Rectal smooth muscle tissue (tissue), 1 donor: ENCODE measurements around the gene PTPRG.

Source experiments
- H3K27ac ChIP-seq: one replicate; pipeline ENCODE4 v1.7.0; 2013; ENCODE audit warnings: low read depth, low read length, inconsistent platforms
- H3K27me3 ChIP-seq: one replicate; pipeline ENCODE4 v1.7.0; 2013; ENCODE audit warnings: low read length; ENCODE audit not compliant: control insufficient read depth, insufficient read depth
- H3K36me3 ChIP-seq: one replicate; pipeline ENCODE4 v1.7.0; 2013; ENCODE audit warnings: low read length; ENCODE audit not compliant: control insufficient read depth, insufficient read depth
- H3K4me1 ChIP-seq: one replicate; pipeline ENCODE4 v1.7.0; 2013; ENCODE audit warnings: low read length; ENCODE audit not compliant: control insufficient read depth, insufficient read depth
- H3K4me3 ChIP-seq: one replicate; pipeline ENCODE4 v1.7.0; 2013; ENCODE audit warnings: low read length
- H3K9ac ChIP-seq: one replicate; pipeline ENCODE4 v1.7.0; 2013; ENCODE audit warnings: low read length

Gene PTPRG

DNA sequence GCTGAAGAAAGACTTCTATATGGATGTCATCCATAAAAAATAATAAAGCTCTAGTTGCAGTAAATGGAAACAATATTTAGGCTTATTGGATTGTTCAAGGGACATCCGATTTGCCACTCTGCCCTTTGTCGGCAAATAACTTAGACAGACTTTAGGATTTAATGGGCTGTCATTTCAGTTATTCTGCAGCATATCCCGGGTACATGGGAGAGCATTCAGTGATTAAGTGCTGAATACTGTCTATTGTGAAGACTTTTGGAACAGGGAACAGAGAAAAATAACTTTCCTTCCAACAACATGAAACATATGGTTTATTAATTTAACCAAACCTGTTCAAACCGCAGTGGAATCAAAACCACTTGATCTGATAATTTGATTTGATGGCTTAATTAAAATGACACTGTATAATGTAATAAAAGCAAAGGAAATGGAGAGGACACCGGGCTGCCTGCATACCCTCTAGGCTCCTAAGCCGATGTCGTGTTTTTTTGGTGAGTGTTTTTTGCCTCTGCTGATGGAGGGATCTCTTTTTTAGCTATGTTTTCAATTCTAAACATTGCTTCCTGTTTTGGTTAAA, 612.7 kb downstream of the PTPRG start:
- H3K4me3 ChIP-seq: no peak overlapping the region
- no peaks in the 10 kb centered on the region for H3K4me1 ChIP-seq
- H3K27me3 ChIP-seq: no peaks in the 10 kb centered on the region
- H3K27ac ChIP-seq: no peak overlapping the region
- H3K9ac ChIP-seq: no peak overlapping the region
- no peaks in the 10 kb centered on the region for H3K36me3 ChIP-seq

DNA sequence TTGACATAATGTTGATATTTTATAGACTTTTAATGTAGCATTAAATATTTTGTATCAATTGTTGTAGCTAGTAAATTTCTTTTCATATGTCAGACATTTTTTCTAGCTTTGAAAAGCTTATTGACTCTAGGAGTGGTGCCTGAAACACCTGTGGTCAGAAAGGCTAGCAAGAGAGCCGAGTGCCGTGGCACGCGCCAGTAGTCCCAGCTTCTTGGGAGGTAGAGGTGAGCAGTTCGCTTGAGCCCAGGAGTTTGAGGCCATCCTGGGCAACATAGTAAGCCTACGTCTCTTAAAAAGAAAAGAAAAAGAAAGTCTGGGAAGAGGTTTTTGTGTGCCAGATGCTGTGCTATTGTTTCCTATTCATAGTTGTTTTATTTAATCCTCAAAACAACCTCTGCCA, 613.8 kb downstream of the PTPRG start:
- H3K36me3 ChIP-seq: no peaks in the 10 kb centered on the region
- no peak overlapping the region for H3K4me3 ChIP-seq
- no peaks in the 10 kb centered on the region for H3K4me1 ChIP-seq
- no peak overlapping the region for H3K9ac ChIP-seq
- H3K27ac ChIP-seq: no peak overlapping the region
- no peaks in the 10 kb centered on the region for H3K27me3 ChIP-seq

DNA sequence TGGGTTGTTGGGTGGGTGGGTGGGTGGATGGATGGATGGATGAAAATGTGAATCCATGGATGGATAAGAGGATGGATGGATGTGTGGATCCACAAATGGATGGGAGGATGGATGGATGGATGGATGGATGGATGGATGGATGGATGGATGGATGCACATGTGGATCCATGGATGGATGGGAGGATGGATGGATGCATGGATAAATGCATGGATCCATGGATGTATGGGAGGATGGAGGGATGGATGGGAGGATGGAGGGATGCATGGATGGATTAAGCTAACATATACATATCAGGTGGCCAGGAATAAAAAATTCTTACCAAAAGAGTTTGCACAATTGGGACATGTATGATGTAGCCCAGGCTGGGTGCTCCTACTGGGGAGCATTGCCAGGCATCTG, 616.7 kb downstream of the PTPRG start:
- Histone ChIP-seq H3K4me3 (no peak overlapping the region), H3K36me3 (no peaks in the 10 kb centered on the region), H3K9ac (no peak overlapping the region), H3K27ac (no peak overlapping the region), H3K4me1 (no peaks in the 10 kb centered on the region), H3K27me3 (no peaks in the 10 kb centered on the region)

DNA sequence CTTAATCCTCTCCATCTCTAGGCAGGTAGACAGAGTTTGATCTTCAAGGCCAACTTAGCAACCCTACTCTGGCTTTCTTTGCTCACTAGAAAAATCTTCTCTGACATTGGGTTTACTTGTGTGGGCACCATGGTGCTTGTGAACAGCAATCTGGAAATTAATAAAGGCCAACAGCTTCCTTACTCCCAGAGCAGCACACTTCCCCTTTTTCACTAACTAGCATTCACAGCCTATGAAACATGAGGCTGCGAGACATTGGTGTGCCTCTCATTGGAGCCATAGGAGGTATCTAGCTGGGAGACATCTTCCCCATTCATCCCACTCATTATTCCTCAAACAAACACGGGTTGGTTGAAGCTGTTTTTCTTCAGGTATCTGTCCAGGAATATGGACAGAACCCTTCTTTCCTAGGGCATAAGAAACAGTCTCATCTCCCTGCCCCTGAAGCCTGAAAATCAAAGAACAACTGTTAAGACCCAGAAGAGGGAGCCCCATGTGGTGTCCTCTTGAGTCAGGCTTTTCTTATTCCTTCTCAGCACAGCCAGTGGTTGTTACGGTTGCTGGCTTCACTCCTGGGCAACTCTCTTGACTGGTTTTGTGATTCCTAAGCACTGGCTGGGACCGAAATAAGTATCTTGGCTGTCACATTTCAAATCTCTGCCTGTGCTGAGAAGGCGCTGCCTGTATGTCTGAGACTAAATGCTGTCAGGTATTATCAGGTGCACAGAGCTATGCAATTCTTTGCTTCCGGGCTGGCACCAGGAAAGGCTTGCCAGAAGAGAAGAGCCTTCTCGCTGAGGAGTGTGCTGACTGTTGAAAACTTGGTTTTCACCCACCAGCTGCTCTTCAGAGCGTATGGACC, 617.6 kb downstream of the PTPRG start:
- Histone ChIP-seq H3K4me1 (no peaks in the 10 kb centered on the region), H3K36me3 (no peaks in the 10 kb centered on the region), H3K27me3 (no peaks in the 10 kb centered on the region), H3K4me3 (no peak overlapping the region), H3K27ac (no peak overlapping the region), H3K9ac (no peak overlapping the region)

DNA sequence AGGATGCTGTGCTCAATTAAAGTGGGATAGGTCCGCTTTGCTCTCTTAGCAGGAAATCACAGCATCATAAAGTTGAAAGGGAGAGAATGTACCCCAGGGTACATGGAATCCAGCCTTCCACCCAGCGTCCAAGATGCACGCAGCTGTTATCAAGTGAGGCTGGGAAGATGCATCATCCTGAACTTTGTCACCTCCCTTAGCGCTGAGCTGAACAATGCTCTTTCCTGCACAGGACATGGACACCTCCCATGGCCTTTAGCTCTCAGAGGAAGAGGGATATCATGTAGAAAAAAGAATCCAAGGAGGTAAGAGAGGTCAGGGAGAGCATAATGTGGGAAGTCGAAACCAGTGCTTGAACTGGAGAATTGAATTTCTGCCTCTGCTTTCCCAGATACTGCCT, 619.1 kb downstream of the PTPRG start:
- no peaks in the 10 kb centered on the region for H3K27me3 ChIP-seq
- H3K4me3 ChIP-seq: no peak overlapping the region
- no peaks in the 10 kb centered on the region for H3K36me3 ChIP-seq
- no peak overlapping the region for H3K27ac ChIP-seq
- H3K9ac ChIP-seq: no peak overlapping the region
- no peaks in the 10 kb centered on the region for H3K4me1 ChIP-seq

DNA sequence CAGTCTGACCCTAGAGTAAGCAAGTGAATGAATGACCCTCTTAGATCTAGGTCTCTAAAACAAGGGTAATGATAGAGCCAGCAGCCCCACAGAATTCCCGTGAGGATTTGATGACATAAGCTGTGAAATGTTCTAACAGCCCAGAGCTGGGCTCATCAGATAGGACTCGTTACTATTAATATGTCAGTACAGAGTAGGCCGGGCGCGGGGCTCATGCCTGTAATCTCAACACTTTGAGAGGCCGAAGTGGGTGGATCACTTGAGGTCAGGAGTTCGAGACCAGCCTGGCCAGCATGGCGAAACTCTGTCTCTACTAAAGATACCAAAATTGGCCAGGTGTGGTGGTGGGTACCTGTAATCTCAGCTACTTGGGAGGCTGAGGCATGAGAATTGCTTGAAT, 621.7 kb downstream of the PTPRG start:
- H3K36me3 ChIP-seq: no peaks in the 10 kb centered on the region
- H3K9ac ChIP-seq: no peak overlapping the region
- H3K27ac ChIP-seq: no peak overlapping the region
- H3K4me1 ChIP-seq: no peaks in the 10 kb centered on the region
- H3K4me3 ChIP-seq: no peak overlapping the region
- H3K27me3 ChIP-seq: no peaks in the 10 kb centered on the region

DNA sequence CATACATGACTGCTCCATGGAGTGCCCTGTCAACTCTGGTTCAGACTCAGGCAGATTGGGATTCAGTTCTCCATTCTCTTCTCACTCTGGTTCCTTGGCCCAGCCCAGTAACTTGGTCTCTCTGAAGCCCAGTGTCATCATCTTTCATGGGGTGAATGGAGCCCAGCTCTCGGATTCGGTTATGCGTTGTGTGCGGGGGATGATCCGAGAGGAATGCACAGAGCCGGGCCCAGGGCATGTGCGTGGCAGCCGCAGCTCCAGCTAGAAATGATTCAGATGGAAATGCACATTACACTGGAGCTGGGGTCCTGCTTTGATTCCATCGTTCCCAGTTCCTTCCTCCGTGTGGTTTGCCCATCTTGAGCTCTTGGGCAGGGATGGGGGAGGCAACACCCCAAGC, 622.6 kb downstream of the PTPRG start:
- Histone ChIP-seq H3K4me1 (peaks cover 2% of the 10 kb centered on the region), H3K4me3 (no peak overlapping the region), H3K27ac (no peak overlapping the region)

DNA sequence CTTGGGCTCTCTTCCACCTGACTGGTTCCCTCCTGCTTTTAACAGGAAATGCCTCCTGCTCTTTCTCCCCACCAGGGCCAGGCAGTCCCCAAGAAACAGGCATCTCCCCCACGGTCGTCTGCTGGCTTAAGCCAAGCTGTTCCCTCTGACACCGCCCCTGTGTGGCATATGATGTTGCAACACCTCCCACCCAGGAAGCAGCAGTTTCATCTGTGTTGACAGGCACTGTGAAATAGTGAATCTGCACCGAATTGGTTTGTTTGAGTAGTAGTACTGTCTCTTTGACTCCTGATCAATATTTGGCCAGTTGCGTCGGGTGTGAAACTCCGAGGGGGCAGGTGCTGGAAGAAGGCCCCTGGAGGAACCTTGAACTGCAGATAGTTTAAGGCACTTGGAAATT, 623.2 kb downstream of the PTPRG start:
- Histone ChIP-seq H3K27me3 (no peaks in the 10 kb centered on the region), H3K27ac (no peak overlapping the region), H3K36me3 (no peaks in the 10 kb centered on the region), H3K9ac (no peak overlapping the region), H3K4me3 (no peak overlapping the region), H3K4me1 (peaks cover 2% of the 10 kb centered on the region)

More for the DNA sequence above, 622.6 kb downstream of the PTPRG start:
- no peaks in the 10 kb centered on the region for H3K36me3 ChIP-seq
- no peak overlapping the region for H3K9ac ChIP-seq
- H3K27me3 ChIP-seq: no peaks in the 10 kb centered on the region

DNA sequence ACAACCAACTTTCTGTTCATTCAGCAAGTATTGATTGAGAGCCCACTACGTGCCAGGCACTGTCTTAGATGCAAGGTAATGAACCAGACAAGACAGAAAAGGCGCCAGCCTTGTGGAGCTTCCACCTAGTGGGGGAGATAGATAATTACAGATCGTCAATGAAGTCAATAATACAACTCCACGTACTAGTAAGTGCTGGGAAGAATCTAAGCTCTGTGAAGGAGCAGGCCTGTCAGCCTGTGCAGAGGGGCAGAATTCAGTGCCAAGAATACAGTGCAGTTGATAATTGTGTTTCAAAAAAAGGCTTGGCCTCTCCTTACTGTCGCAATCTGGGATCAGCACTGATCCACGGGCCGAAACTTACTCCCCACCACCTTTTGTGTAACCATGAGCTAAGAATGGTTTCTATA, 625.7 kb downstream of the PTPRG start:
- H3K36me3 ChIP-seq: no peaks in the 10 kb centered on the region
- peaks cover 2% of the 10 kb centered on the region for H3K4me1 ChIP-seq
- H3K4me3 ChIP-seq: no peak overlapping the region
- no peak overlapping the region for H3K27ac ChIP-seq
- no peak overlapping the region for H3K9ac ChIP-seq
- H3K27me3 ChIP-seq: no peaks in the 10 kb centered on the region

DNA sequence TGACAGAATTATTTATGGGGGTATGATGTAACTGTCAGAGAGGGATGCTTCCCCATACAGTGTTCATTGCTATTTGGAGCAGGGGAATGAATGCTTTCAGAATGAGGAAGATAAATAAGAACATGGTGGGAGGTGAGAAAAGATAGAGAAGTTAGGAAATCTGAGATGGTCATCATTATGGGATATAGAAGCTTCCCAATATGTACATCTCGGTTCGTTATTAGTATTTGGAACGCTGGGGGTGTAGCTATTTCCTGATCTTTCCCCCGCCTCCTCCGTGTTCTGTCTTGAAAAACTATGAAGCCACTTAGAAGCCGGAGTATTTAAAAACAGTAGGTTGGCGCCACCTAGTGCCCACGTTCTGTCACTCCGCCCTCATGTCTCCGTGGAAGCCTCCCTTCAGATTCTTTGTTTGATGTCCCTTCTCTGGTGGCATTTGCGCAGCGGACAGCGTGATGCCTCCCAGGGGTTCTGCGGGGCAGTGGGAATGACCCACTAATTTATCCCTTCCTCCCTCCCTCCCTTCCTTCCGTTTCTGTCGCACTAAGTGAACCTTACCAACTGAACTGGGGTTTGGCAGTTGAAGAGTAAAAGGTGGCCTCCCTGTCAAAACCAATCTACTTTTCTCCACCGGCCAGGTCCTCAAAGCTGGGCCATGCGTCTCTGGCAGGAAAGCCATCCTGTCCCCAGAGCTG, 627.5 kb downstream of the PTPRG start:
- Histone ChIP-seq H3K27ac (no peak overlapping the region), H3K4me3 (peak overlapping the region; percentile 17), H3K9ac (no peak overlapping the region), H3K4me1 (peaks cover 2% of the 10 kb centered on the region), H3K27me3 (no peaks in the 10 kb centered on the region), H3K36me3 (no peaks in the 10 kb centered on the region)

DNA sequence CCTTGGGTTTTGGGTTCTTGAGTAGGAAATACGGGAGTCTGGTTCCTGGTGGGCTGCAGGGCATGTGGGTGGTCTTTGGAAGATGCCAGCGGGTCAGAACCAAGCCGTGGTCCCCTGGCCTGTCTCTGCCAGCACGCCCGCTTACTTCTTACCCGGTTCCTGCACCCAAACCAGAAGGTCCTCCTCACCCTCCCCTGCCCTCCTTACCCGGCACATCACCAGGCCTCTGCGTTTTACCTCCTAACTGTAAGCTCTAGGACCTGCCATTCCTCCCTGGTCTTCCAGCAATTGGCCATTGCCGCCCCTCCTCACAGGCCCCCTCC, 628.0 kb downstream of the PTPRG start:
- Histone ChIP-seq H3K27ac (no peak overlapping the region), H3K9ac (no peak overlapping the region), H3K36me3 (no peaks in the 10 kb centered on the region), H3K4me3 (no peak overlapping the region), H3K4me1 (peaks cover 2% of the 10 kb centered on the region), H3K27me3 (no peaks in the 10 kb centered on the region)

DNA sequence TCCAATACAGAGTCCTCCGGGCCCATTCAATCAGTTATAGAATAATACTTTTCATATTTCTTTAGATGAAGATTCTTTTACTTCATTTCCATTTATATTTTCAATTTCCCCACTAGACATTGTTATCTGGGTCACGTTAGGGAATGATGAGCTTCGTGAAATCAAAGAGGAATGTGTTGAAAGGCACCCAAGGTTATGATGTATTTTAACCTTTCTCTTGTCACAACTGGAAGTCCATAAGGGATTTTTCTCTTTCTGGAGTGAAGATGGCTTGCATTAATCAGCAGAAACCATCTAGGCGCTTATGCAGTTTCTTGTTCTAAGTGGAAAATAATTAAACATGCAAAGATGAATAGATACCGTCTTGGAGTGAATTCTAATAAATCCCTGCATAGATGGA, 631.5 kb downstream of the PTPRG start:
- H3K4me1 ChIP-seq: peaks cover 2% of the 10 kb centered on the region
- H3K4me3 ChIP-seq: no peak overlapping the region
- H3K27ac ChIP-seq: no peak overlapping the region
- H3K36me3 ChIP-seq: no peaks in the 10 kb centered on the region
- H3K27me3 ChIP-seq: no peaks in the 10 kb centered on the region
- no peak overlapping the region for H3K9ac ChIP-seq
